GM23338 (cell line): ENCODE data around the gene CABLES1. TPM values are rescaled to one million over a fixed set of nuclear protein-coding genes. Genes with fewer than 3 reads are reported as not detected.

Experiments
- JUNB ChIP-seq: IDR thresholded peaks from one replicate; pipeline ENCODE4 v1.6.1; 2016; ENCODE audit warnings: antibody characterized with exemption; ENCODE audit not compliant: unreplicated experiment
- POLR2AphosphoS5 ChIP-seq: IDR thresholded peaks from 2 replicates; pipeline ENCODE4 v1.6.1; 2016; ENCODE audit warnings: antibody characterized with exemption, low read depth
- STAT1 ChIP-seq: IDR thresholded peaks from one replicate; pipeline ENCODE4 v1.6.1; 2016; ENCODE audit warnings: antibody characterized with exemption; ENCODE audit not compliant: unreplicated experiment
- ZNF114 ChIP-seq: fragments of 250-450 bp; sonication (Bioruptor Pico); IDR thresholded peaks from 2 replicates; pipeline ENCODE4 v1.5.0; 2020; ENCODE audit warnings: mild to moderate bottlenecking, moderate library complexity
- ZNF331 ChIP-seq: fragments of 250-450 bp; sonication (Bioruptor Pico); IDR thresholded peaks from 2 replicates; pipeline ENCODE4 v1.5.0; 2020; ENCODE audit warnings: low read depth, mild to moderate bottlenecking, moderate library complexity
- polyA plus RNA-seq: library from polyadenylated mRNA; unstranded; fragments of >200 nt; fragmentation: Nextera tagmentation; extraction: Ambion mirVana; gene quantifications from 2 replicates; pipeline ENCODE4 v1.2.1, GENCODE V29; 2016
- total RNA-seq: library from RNA; depleted of rRNA; stranded (reverse); fragments of >200 nt; shearing (Covaris generic); gene quantifications from 2 replicates; pipeline ENCODE4 v1.2.3, GENCODE V29; 2014
- TF ChIP-seq, protein P1 (sequence below): fragments of 250-450 bp; sonication (Bioruptor Pico); IDR thresholded peaks from 2 replicates; pipeline ENCODE4 v1.5.0; 2020; ENCODE audit warnings: mild to moderate bottlenecking, moderate library complexity
- TF ChIP-seq, protein P2 (sequence below), 2 experiments: fragments of 200-600 bp in 1 of 2; sonication (generic) in 1 of 2; conservative IDR thresholded peaks; 2 replicates each; pipeline versions ENCODE4 v1.5.1 to v1.6.1; 2016 to 2017; ENCODE audit warnings: antibody characterized with exemption in 2 of 2, low read depth in 2 of 2, mild to moderate bottlenecking in 2 of 2, moderate library complexity in 1 of 2

Gene CABLES1
- total and polyA plus RNA-seq, 2 experiments from 2014 or later, result 2.6 to 12.4 TPM

DNA sequence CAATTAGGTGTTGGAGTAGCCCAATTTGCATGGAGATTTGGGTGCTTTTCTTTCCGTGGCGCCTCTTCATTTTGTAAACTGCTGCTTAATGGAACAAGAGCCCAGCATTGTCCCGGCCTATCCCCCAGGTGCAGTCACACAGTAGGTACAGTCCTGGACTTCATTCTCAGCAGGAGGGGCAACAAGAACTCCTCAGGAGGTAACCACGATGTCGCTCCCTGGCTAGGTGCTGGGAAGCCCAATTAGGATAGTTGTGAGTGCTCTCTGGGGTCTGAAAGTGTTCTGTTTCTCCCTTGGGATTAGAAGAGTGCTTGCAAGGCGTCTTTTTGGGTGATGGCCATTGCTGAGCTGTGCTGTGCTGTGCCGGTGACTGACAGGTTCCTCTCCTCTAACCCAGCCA is 53.8 kb downstream of the CABLES1 start (continued):
- TF ChIP-seq, protein P1, sequence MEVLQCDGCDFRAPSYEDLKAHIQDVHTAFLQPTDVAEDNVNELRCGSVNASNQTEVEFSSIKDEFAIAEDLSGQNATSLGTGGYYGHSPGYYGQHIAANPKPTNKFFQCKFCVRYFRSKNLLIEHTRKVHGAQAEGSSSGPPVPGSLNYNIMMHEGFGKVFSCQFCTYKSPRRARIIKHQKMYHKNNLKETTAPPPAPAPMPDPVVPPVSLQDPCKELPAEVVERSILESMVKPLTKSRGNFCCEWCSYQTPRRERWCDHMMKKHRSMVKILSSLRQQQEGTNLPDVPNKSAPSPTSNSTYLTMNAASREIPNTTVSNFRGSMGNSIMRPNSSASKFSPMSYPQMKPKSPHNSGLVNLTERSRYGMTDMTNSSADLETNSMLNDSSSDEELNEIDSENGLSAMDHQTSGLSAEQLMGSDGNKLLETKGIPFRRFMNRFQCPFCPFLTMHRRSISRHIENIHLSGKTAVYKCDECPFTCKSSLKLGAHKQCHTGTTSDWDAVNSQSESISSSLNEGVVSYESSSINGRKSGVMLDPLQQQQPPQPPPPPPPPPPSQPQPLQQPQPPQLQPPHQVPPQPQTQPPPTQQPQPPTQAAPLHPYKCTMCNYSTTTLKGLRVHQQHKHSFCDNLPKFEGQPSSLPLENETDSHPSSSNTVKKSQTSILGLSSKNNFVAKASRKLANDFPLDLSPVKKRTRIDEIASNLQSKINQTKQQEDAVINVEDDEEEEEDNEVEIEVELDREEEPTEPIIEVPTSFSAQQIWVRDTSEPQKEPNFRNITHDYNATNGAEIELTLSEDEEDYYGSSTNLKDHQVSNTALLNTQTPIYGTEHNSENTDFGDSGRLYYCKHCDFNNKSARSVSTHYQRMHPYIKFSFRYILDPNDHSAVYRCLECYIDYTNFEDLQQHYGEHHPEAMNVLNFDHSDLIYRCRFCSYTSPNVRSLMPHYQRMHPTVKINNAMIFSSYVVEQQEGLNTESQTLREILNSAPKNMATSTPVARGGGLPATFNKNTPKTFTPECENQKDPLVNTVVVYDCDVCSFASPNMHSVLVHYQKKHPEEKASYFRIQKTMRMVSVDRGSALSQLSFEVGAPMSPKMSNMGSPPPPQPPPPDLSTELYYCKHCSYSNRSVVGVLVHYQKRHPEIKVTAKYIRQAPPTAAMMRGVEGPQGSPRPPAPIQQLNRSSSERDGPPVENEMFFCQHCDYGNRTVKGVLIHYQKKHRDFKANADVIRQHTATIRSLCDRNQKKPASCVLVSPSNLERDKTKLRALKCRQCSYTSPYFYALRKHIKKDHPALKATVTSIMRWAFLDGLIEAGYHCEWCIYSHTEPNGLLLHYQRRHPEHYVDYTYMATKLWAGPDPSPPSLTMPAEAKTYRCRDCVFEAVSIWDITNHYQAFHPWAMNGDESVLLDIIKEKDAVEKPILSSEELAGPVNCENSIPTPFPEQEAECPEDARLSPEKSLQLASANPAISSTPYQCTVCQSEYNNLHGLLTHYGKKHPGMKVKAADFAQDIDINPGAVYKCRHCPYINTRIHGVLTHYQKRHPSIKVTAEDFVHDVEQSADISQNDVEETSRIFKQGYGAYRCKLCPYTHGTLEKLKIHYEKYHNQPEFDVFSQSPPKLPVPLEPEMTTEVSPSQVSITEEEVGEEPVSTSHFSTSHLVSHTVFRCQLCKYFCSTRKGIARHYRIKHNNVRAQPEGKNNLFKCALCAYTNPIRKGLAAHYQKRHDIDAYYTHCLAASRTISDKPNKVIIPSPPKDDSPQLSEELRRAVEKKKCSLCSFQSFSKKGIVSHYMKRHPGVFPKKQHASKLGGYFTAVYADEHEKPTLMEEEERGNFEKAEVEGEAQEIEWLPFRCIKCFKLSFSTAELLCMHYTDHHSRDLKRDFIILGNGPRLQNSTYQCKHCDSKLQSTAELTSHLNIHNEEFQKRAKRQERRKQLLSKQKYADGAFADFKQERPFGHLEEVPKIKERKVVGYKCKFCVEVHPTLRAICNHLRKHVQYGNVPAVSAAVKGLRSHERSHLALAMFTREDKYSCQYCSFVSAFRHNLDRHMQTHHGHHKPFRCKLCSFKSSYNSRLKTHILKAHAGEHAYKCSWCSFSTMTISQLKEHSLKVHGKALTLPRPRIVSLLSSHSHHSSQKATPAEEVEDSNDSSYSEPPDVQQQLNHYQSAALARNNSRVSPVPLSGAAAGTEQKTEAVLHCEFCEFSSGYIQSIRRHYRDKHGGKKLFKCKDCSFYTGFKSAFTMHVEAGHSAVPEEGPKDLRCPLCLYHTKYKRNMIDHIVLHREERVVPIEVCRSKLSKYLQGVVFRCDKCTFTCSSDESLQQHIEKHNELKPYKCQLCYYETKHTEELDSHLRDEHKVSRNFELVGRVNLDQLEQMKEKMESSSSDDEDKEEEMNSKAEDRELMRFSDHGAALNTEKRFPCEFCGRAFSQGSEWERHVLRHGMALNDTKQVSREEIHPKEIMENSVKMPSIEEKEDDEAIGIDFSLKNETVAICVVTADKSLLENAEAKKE, result no peak
- TF ChIP-seq STAT1 (no peak), ZNF331 (no peak), POLR2AphosphoS5 (no peak), JUNB (no peak), ZNF114 (CRISPR knock-in tag) (no peak)
- TF ChIP-seq, protein P2, sequence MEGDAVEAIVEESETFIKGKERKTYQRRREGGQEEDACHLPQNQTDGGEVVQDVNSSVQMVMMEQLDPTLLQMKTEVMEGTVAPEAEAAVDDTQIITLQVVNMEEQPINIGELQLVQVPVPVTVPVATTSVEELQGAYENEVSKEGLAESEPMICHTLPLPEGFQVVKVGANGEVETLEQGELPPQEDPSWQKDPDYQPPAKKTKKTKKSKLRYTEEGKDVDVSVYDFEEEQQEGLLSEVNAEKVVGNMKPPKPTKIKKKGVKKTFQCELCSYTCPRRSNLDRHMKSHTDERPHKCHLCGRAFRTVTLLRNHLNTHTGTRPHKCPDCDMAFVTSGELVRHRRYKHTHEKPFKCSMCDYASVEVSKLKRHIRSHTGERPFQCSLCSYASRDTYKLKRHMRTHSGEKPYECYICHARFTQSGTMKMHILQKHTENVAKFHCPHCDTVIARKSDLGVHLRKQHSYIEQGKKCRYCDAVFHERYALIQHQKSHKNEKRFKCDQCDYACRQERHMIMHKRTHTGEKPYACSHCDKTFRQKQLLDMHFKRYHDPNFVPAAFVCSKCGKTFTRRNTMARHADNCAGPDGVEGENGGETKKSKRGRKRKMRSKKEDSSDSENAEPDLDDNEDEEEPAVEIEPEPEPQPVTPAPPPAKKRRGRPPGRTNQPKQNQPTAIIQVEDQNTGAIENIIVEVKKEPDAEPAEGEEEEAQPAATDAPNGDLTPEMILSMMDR (conservative IDR thresholded peaks at IDR 0.05; ENCODE audit: low read depth in 2 of 2), result no peak
